ENCODE data around the gene MAP4. TPM values are rescaled to one million over a fixed set of nuclear protein-coding genes. Genes with fewer than 3 reads are reported as not detected.

MAP4 gene
- total and polyA plus RNA-seq, 7 donors = 85.5 to 1,424 (median 819) TPM

DNA sequence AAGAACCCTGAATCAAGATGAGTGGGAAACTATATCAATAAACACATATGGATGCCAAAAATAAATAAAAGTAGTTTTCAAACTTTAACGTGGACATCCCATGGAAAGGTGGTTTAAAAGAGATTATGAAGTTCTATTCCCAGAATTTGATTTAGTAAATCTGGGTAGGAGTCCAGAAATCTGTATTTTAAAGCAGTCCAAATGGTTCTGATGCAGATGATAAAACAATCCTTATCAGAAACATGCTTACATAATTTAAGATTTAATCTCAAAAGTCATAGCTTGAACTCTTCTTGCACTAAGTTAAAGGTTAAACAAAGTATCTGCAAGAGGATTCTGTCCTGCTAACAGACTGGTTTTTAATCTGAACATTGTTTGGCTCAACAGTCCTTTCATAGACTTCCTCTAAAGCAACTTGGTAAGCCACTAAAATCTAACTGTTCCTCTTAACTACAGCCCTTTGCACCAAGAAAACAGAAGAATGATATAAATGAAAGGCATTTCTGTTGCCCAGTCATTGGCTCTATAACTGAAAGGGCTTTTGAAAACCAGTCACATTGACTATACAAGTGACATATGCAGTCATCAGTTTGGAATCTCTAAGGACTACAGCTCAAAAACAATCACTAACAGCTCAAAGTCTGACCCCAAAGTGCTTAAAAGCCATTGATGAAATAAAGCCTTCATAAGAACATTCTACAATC lies 23.4 kb upstream of the MAP4 start:
- ATAC-seq = peak; percentile 61 to 70 (median 66)
- Histone ChIP-seq H3K4me1 (peaks cover 68% of the 10 kb centered on the region), H3K27ac (peak overlapping the region; percentile 78), H3K27me3 (ENCODE audit: insufficient read depth in 3 of 3, low read length in 2 of 3) (no peaks in the 10 kb centered on the region), H3K9me3 (no peaks in the 10 kb centered on the region), H3K36me3 (ENCODE audit: insufficient read depth in 1 of 2, low read depth in 1 of 2) (no peaks in the 10 kb centered on the region), H3K4me3 (peak overlapping the region; percentile 30)
- 5 to 6% (median 5%) methylated on average over 1 of the region's 1 CpG for WGBS, 3 donors
- intact Hi-C loops (cut with DNase I) = loop anchor here in 1 of 2 donors (5.0 kb wide), 1 partner anchor 43 kb away; no protein-coding TSS in a partner anchor
- DNase-seq = no peak
- no peak for TF ChIP-seq CTCF (IDR thresholded peaks at IDR 0.05)

- no peak for DNase-seq
- ATAC-seq = peak in 1 of 4 donors; percentile 35
- no peaks in the 10 kb centered on the region for H3K27me3 ChIP-seq (ENCODE audit: insufficient read depth in 3 of 3, low read length in 2 of 3)
- TF ChIP-seq CTCF (IDR thresholded peaks at IDR 0.05) = no peak
- intact Hi-C loops (cut with DNase I) = no loop called here
- peaks cover 73% of the 10 kb centered on the region for H3K4me1 ChIP-seq
- peak overlapping the region; percentile 78 for H3K27ac ChIP-seq
- H3K9me3 ChIP-seq = no peaks in the 10 kb centered on the region
- WGBS, 3 donors = 33 to 44% (median 39%) methylated on average over 6 of the region's 6 CpGs
- no peak overlapping the region for H3K4me3 ChIP-seq
- H3K36me3 ChIP-seq (ENCODE audit: insufficient read depth in 1 of 2, low read depth in 1 of 2) = no peaks in the 10 kb centered on the region
These were observed 22.8 kb upstream of the MAP4 start for GRCh38 chr3:48038971-48039481.

DNA sequence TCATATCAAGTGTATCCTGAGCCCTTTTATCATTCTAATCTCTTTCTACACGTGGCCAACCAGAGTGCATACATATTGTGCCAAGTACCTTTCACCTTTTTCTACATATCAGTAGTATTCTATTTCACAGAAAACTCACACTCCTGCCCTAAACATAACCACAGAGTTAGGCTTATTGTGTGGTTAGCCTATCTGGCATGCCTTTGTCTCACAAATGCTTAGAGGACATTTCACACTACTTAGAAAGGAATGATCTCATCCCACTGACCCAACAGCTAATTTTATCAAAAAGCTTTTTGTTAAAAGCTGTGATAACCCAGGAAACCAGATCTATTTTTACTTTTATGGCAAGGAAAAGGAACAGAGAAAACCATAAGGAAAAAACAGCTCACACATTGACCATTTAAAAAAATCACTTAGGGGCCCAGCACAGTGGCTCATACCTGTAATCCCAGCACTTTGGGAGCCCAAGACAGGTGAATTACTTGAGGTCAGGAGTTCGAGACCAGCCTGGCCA lies 17.8 kb upstream of the MAP4 start:
- Histone ChIP-seq H3K4me1 (peaks cover 57% of the 10 kb centered on the region), H3K9me3 (no peaks in the 10 kb centered on the region), H3K36me3 (ENCODE audit: insufficient read depth in 1 of 2, low read depth in 1 of 2) (no peaks in the 10 kb centered on the region), H3K27me3 (ENCODE audit: insufficient read depth in 3 of 3, low read length in 2 of 3) (no peaks in the 10 kb centered on the region), H3K4me3 (no peak overlapping the region), H3K27ac (peak overlapping the region; percentile 76)
- WGBS, 3 donors = 17 to 37% (median 33%) methylated on average over 2 of the region's 2 CpGs
- intact Hi-C loops (cut with DNase I) = loop anchor here in 1 of 2 donors (5.0 kb wide), 1 partner anchor 33 kb away; no protein-coding TSS in a partner anchor
- DNase-seq (no peak), ATAC-seq (peak; percentile 77 to 87 (median 78))
- TF ChIP-seq CTCF (IDR thresholded peaks at IDR 0.05) = no peak

GRCh38 chr3:48030188-48030587 lies 14.0 kb upstream of the MAP4 start:
- no peak for ATAC-seq
- intact Hi-C loops (cut with DNase I) = loop anchor here in 1 of 2 donors (5.0 kb wide), 1 partner anchor 37 kb away; no protein-coding TSS in a partner anchor
- no peaks in the 10 kb centered on the region for H3K9me3 ChIP-seq
- no peaks in the 10 kb centered on the region for H3K36me3 ChIP-seq (ENCODE audit: insufficient read depth in 1 of 2, low read depth in 1 of 2)
- TF ChIP-seq CTCF (IDR thresholded peaks at IDR 0.05) = no peak
- peaks cover 62% of the 10 kb centered on the region for H3K4me1 ChIP-seq
- no peaks in the 10 kb centered on the region for H3K27me3 ChIP-seq (ENCODE audit: insufficient read depth in 3 of 3, low read length in 2 of 3)
- no peak for DNase-seq
- WGBS, 3 donors = 44 to 63% (median 48%) methylated on average over 3 of the region's 3 CpGs
- H3K27ac ChIP-seq = no peak overlapping the region
- H3K4me3 ChIP-seq = no peak overlapping the region
